Bronchial epithelial cell (primary cell): ENCODE data around the gene GEMIN7. TPM values are rescaled to one million over a fixed set of nuclear protein-coding genes. Genes with fewer than 3 reads are reported as not detected.

Experiments
- DNase-seq: peaks from one replicate; pipeline ENCODE4 v3.0.0-alpha.2; 2010; ENCODE audit warnings: low read depth
- FAIRE-seq: peaks from 2 replicates; lab custom pipeline; 2011; peaks lifted over from hg19 to GRCh38; lab: Jason Lieb, UNC
- H3K27me3 ChIP-seq: 2 replicates; pipeline ENCODE4 v1.5.1; 2011; ENCODE audit warnings: low read length; ENCODE audit not compliant: control insufficient read depth, insufficient read depth
- H3K36me3 ChIP-seq: 2 replicates; pipeline ENCODE4 v1.5.1; 2011; ENCODE audit warnings: low read length; ENCODE audit not compliant: control insufficient read depth, insufficient read depth
- H3K4me3 ChIP-seq: 2 replicates; pipeline ENCODE4 v1.5.1; 2011; ENCODE audit warnings: mild to moderate bottlenecking, low read depth, low read length, control low read depth
- total RNA-seq: library from RNA; depleted of rRNA; stranded (reverse); fragments of >200 nt; gene quantifications from 2 replicates; pipeline ENCODE4 v1.2.1, GENCODE V29; 2014
- TF ChIP-seq, protein P1 (sequence below): IDR thresholded peaks from 2 replicates; pipeline ENCODE4 v1.5.1; 2011; ENCODE audit warnings: mild to moderate bottlenecking, moderate library complexity, low read length, control low read depth, inconsistent platforms; ENCODE audit not compliant: insufficient read depth, severe bottlenecking

The GEMIN7 gene
- total RNA-seq, 1 donor from 2014 or later: 23.2 TPM

- no peak overlapping the region for H3K4me3 ChIP-seq
Observed at GRCh38 chr19:45107621-45108150, 28.6 kb downstream of the GEMIN7 start.

GRCh38 chr19:45110851-45111266 is 31.8 kb downstream of the GEMIN7 start:
- Histone ChIP-seq H3K27me3 (no peaks in the 10 kb centered on the region), H3K4me3 (no peak overlapping the region), H3K36me3 (peaks cover 1% of the 10 kb centered on the region)
- TF ChIP-seq, protein P1, sequence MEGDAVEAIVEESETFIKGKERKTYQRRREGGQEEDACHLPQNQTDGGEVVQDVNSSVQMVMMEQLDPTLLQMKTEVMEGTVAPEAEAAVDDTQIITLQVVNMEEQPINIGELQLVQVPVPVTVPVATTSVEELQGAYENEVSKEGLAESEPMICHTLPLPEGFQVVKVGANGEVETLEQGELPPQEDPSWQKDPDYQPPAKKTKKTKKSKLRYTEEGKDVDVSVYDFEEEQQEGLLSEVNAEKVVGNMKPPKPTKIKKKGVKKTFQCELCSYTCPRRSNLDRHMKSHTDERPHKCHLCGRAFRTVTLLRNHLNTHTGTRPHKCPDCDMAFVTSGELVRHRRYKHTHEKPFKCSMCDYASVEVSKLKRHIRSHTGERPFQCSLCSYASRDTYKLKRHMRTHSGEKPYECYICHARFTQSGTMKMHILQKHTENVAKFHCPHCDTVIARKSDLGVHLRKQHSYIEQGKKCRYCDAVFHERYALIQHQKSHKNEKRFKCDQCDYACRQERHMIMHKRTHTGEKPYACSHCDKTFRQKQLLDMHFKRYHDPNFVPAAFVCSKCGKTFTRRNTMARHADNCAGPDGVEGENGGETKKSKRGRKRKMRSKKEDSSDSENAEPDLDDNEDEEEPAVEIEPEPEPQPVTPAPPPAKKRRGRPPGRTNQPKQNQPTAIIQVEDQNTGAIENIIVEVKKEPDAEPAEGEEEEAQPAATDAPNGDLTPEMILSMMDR: no peak
- FAIRE-seq: no peak
- DNase-seq: no peak

More at GRCh38 chr19:45107621-45108150, 28.6 kb downstream of the GEMIN7 start:
- Histone ChIP-seq H3K27me3 (no peaks in the 10 kb centered on the region), H3K36me3 (peaks cover 1% of the 10 kb centered on the region)
- no peak for FAIRE-seq
- DNase-seq: no peak
- TF ChIP-seq, protein P1: no peak

DNA sequence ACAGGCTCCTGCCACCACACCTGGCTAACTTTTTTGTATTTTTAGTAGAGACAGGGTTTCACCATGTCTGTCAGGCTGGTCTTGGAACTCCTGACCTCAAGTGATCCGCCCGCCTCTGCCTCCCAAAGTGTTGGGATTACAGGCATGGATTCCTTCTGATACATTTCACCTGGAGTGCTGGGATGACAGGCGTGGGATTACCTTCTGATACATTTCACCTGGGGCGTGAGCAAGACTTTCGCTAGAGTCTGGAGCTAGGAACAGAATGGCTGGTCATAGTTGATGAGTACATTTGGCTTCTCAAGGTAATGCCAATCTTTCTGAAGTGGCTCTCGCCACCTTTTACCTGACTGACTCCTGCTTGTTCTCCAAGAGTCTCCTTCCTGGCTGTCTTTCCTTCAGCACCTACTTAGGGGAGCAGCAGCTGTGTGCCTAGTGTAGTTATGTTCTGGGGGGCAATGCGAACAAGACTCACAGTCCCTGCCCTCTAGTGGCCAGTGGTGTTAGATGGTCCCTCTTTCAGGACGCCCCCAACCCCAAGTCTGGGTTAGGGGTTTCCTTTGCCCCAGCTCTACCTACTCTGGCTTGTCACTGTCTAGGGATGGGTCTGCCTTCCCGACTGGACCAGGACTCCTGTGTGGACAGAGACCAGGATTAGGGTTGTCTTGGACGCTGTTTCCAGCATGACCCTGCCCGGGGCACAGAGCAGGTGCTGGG is 33.2 kb downstream of the GEMIN7 start:
- FAIRE-seq: no peak
- TF ChIP-seq, protein P1: peak; percentile 26

GRCh38 chr19:45113628-45114027 is 34.6 kb downstream of the GEMIN7 start:
- DNase-seq (peak; percentile 29), FAIRE-seq (no peak)
- Histone ChIP-seq H3K4me3 (no peak overlapping the region), H3K36me3 (peaks cover 1% of the 10 kb centered on the region), H3K27me3 (no peaks in the 10 kb centered on the region)
- TF ChIP-seq, protein P1: no peak

More for the DNA sequence above, 33.2 kb downstream of the GEMIN7 start:
- Histone ChIP-seq H3K4me3 (no peak overlapping the region), H3K27me3 (no peaks in the 10 kb centered on the region), H3K36me3 (peaks cover 1% of the 10 kb centered on the region)
- DNase-seq: no peak

DNA sequence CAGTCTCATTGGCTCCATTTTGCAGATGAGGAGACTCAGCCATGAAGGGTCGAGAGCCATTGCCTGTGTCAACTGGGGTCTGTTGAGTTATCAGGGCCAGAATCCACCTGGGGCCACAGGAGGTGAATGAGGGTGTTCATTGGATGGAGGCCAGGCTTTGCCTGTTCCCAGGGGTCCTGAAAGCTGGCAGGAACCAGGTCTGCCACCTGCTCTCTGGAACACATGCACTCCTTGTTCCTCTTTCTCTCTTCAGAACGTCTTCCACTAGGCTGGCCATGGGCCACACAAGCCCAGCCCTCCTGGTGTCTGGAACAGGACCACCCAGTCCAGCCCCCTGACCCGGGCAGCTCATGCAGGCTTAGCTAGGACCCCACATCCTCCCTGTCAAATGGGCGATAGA is 35.1 kb downstream of the GEMIN7 start:
- no peak overlapping the region for H3K4me3 ChIP-seq
- TF ChIP-seq, protein P1: no peak
- DNase-seq (no peak), FAIRE-seq (no peak)
- no peaks in the 10 kb centered on the region for H3K27me3 ChIP-seq
- peaks cover 1% of the 10 kb centered on the region for H3K36me3 ChIP-seq
